ENCODE results near the gene TUFT1. TPM values are rescaled to one million over a fixed set of nuclear protein-coding genes. Genes with fewer than 3 reads are reported as not detected.
A peak's percentile ranks its signal among the peaks of the same experiment; 100 is the strongest.
"Not testable (repeated sequence)": the region's sequence is repeated elsewhere in the genome, so short reads cannot be mapped to it uniquely, and the experiment has no call there.

Gene TUFT1
- total and polyA plus RNA-seq, 5 donors, result 3.5 to 5.4 (median 4.1) TPM

DNA sequence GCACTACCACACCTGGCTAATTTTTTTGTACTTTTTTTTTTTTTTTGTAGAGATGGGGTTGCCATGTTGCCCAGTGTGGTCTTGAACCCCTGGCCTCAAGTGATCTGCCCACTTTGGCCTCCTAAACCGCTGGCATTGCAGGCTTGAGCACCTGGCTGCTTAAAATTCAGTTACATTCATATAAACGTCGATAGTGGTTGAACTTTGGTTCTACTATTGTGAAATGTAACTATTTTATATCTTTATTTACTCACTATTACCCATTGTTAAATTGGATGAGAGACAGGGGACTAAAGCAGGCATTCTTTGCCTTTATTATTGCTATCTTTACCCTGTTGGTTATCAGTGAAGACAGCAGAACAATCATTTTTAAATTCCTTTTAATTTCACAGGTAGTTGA lies 77.9 kb downstream of the TUFT1 start:
- no peaks in the 10 kb centered on the region for H3K27me3 ChIP-seq (ENCODE audit: control insufficient read depth, insufficient read depth)
- no peak overlapping the region for H3K27ac ChIP-seq (ENCODE audit: low read length)
- DNase-seq (no peak), ATAC-seq (no peak)
- peaks cover 5% of the 10 kb centered on the region for H3K4me1 ChIP-seq (ENCODE audit: control insufficient read depth, insufficient read depth, low read length)
- H3K4me3 ChIP-seq (ENCODE audit: low read length), result no peak overlapping the region
- no peaks in the 10 kb centered on the region for H3K9me3 ChIP-seq (ENCODE audit: control insufficient read depth, low read length)
- WGBS, result 86% methylated on average over 3 of the region's 3 CpGs
- intact Hi-C loops (cut with DNase I), result no loop called here

DNA sequence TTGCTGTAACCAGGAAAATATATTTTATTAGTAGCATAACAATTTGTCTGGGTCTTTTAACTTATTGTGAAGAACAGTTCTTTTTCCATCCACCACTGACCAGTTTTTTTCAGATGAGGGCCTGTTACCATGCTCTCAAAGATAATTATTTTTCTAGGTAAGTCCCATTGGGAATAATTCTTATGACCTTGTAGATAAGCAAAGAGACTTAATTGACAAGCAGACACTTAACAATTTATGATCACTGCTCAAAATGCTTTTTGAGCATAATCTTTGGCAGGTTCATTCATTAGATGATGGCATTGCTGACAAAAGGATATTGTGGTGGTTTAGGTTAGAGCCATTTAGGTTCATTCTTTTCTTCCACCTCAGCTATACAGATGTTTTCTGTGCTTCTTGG lies 78.4 kb downstream of the TUFT1 start:
- no peaks in the 10 kb centered on the region for H3K9me3 ChIP-seq (ENCODE audit: control insufficient read depth, low read length)
- no peak overlapping the region for H3K4me3 ChIP-seq (ENCODE audit: low read length)
- ATAC-seq (no peak), DNase-seq (no peak)
- H3K4me1 ChIP-seq (ENCODE audit: control insufficient read depth, insufficient read depth, low read length), result peaks cover 1% of the 10 kb centered on the region
- H3K27ac ChIP-seq (ENCODE audit: low read length), result no peak overlapping the region
- intact Hi-C loops (cut with DNase I), result no loop called here
- H3K27me3 ChIP-seq (ENCODE audit: control insufficient read depth, insufficient read depth), result no peaks in the 10 kb centered on the region

DNA sequence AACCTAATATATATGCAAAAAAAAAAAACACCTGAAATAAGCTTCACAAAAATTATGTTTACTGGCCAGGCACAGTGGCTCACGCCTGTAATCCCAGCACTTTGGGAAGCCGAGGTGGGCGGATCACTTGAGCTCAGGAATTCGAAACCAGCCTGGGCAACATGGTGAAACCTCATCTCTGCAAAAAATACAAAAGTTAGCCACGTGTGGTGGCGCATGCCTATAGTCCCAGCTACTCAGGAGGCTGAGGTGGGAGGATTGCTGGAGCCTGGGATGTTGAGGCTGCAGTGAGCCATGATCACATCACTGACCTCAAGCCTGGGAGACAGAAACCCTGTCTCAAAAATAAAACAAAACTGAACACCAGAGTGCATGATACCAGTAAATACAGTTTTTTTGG lies 78.9 kb downstream of the TUFT1 start:
- WGBS, result 89% methylated on average over 6 of the region's 6 CpGs

DNA sequence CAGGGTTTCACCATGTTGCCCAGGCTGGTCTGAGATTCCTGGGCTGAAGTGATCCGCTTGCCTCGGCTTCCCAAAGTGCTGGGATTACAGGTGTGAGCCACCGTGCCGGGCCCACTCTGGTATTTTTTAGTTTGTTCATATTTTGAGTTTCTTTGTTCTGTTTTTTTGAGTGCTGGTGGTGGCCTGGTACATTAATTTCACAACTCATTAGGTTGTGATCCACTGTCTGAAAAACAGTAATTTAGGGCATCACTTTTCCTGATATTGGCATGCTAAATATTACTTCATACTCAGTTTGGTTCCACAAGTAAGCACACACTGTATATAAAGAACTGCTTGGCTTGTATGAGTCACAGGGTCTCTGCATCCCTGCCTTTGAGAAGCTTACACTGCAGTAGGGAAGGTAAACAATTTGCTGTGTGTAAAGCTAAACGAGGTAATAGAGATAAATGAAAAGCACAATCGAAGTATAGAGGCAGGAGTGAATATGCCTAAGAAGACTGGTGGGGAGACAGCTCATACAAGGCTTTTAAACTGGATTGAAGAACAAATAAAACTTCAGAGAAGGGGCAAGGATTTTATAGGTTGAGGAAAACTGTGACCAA lies 79.5 kb downstream of the TUFT1 start:
- Histone ChIP-seq H3K27ac (ENCODE audit: low read length) (no peak overlapping the region), H3K27me3 (ENCODE audit: control insufficient read depth, insufficient read depth) (no peaks in the 10 kb centered on the region), H3K4me1 (ENCODE audit: control insufficient read depth, insufficient read depth, low read length) (no peaks in the 10 kb centered on the region), H3K9me3 (ENCODE audit: control insufficient read depth, low read length) (no peaks in the 10 kb centered on the region), H3K4me3 (ENCODE audit: low read length) (no peak overlapping the region)
- ATAC-seq (peak; percentile 39 to 59), DNase-seq (no peak)
- WGBS, result 81% methylated on average over 6 of the region's 6 CpGs
- intact Hi-C loops (cut with DNase I), result no loop called here

More for the DNA sequence above, 78.9 kb downstream of the TUFT1 start:
- ATAC-seq; H3K27me3 ChIP-seq (ENCODE audit: control insufficient read depth, insufficient read depth); H3K4me1 ChIP-seq (ENCODE audit: control insufficient read depth, insufficient read depth, low read length); H3K27ac ChIP-seq (ENCODE audit: low read length); H3K4me3 ChIP-seq (ENCODE audit: low read length); H3K9me3 ChIP-seq (ENCODE audit: control insufficient read depth, low read length); DNase-seq; intact Hi-C loops (cut with DNase I): not testable (repeated sequence)

DNA sequence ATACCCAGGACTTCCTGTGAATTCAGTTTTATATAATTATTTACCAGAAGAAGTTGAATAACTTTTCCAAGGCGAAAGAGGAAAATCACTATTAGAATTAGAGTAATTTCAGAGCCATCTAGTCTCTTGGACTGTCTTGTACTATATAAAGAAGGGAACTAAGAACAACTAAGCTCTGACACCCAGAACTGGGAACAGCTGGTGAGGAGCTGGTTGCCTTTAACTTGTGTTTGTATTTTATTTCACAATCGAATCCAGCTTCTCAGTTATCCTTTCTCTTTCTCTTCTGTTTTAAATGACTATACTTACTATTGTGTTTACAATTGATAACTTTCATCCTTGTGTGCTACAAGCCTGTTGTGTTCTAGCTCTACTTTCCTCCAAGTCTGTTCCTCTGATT lies 80.2 kb downstream of the TUFT1 start:
- ATAC-seq (peak; percentile 67 to 75), DNase-seq (no peak)
- intact Hi-C loops (cut with DNase I), result no loop called here
- H3K27me3 ChIP-seq (ENCODE audit: control insufficient read depth, insufficient read depth), result no peaks in the 10 kb centered on the region
- no peak overlapping the region for H3K4me3 ChIP-seq (ENCODE audit: low read length)
- H3K27ac ChIP-seq (ENCODE audit: low read length), result no peak overlapping the region
- H3K4me1 ChIP-seq (ENCODE audit: control insufficient read depth, insufficient read depth, low read length), result no peaks in the 10 kb centered on the region
- WGBS, result 51% methylated on average over 2 of the region's 2 CpGs
- H3K9me3 ChIP-seq (ENCODE audit: control insufficient read depth, low read length), result no peaks in the 10 kb centered on the region

DNA sequence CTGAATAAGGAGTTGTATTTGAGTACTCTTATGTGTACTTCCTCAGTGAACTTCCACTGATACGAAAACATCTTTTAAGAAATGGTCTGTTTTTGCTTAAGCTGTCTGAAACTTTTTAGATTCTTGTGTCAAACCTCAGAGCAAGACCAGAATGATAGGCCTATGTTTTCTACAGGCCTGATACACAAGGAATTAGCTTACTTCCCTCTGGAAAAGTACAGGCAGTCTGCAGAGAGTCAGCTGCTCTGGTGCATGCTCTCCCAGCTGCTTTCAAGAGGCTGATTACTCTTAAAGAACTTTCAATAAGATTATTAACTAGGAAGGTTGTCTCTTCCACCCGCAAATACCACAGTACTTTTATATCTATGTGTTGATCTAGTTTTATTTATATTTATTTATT lies 81.2 kb downstream of the TUFT1 start:
- intact Hi-C loops (cut with DNase I), result no loop called here
- ATAC-seq (peak in 1 of 2 donors; percentile 55), DNase-seq (no peak)
- Histone ChIP-seq H3K27ac (ENCODE audit: low read length) (no peak overlapping the region), H3K27me3 (ENCODE audit: control insufficient read depth, insufficient read depth) (no peaks in the 10 kb centered on the region), H3K9me3 (ENCODE audit: control insufficient read depth, low read length) (no peaks in the 10 kb centered on the region), H3K4me1 (ENCODE audit: control insufficient read depth, insufficient read depth, low read length) (no peaks in the 10 kb centered on the region), H3K4me3 (ENCODE audit: low read length) (no peak overlapping the region)
- 51% methylated on average over 2 of the region's 2 CpGs for WGBS

DNA sequence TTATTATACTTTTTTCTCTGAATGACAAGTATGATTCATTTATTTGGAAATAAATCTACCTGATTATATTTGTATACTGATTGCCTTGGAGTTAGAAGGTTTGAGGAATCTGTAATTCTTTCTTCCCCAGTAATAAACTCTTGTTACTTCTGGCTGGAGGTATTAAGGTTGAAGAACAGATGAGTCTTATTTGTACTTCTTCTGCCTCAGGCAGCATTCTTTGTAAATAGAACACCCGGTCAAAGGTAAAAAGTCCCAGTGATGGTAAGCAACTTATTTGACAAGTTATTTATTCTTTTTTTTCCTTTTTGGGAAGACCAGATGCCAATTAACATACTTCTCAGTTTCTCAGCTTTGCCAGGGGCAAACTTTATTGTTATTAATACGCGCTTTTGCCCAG lies 84.7 kb downstream of the TUFT1 start:
- H3K27ac ChIP-seq (ENCODE audit: low read length), result no peak overlapping the region

DNA sequence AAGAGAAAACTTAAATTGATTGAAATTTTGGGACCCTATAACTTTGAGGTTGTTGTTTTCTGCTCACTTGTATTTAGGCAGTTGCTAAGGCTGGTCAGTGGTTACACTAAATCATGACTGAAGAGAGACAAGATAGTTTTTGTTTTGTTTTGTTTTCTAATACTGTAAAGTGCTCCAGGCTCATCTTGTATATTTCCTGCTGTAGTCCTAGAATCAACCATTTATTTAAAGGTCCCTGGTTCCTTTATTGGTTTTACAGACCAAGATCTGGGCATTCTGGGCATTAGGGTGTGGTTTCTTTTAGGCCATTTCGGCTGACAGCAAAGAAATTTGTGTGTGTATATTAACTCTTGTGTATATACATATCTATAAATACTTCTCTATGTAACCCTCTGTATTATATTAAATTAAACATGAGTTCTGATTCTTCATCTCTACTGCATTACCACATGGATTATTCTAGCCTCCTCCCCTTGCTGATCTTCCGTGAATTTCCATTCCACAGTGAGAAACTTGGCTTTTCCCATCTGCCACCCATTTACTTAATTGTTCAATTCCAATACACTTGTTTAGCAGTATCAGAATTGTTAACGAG lies 86.7 kb downstream of the TUFT1 start:
- Histone ChIP-seq H3K27me3 (ENCODE audit: control insufficient read depth, insufficient read depth) (no peaks in the 10 kb centered on the region), H3K4me1 (ENCODE audit: control insufficient read depth, insufficient read depth, low read length) (no peaks in the 10 kb centered on the region), H3K9me3 (ENCODE audit: control insufficient read depth, low read length) (no peaks in the 10 kb centered on the region), H3K27ac (ENCODE audit: low read length) (no peak overlapping the region), H3K4me3 (ENCODE audit: low read length) (no peak overlapping the region)
- ATAC-seq, result no peak
- intact Hi-C loops (cut with DNase I), result no loop called here
- DNase-seq, result no peak
- 90% methylated on average over 3 of the region's 3 CpGs for WGBS

More for the DNA sequence above, 84.7 kb downstream of the TUFT1 start:
- DNase-seq (no peak), ATAC-seq (no peak)
- Histone ChIP-seq H3K4me1 (ENCODE audit: control insufficient read depth, insufficient read depth, low read length) (no peaks in the 10 kb centered on the region), H3K4me3 (ENCODE audit: low read length) (no peak overlapping the region), H3K9me3 (ENCODE audit: control insufficient read depth, low read length) (no peaks in the 10 kb centered on the region), H3K27me3 (ENCODE audit: control insufficient read depth, insufficient read depth) (no peaks in the 10 kb centered on the region)
- intact Hi-C loops (cut with DNase I), result no loop called here
- WGBS, result 97% methylated on average over 3 of the region's 3 CpGs

DNA sequence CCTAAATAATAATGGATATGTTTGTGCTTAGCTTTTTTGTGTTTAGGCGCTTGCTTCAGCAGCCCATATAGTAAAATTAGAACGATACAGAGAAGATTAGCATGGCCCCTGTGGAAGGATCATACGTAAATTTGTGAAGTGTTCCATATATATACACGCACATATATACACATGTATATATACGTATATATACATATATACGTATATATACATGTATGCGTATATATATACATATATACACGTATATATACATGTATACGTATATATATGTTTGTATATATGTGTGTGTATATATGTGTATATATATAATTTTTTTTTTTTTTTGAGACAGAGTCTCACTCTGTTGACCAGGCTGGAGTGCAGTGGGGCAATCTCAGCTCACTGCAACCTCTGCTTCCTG lies 89.2 kb downstream of the TUFT1 start:
- Histone ChIP-seq H3K9me3 (ENCODE audit: control insufficient read depth, low read length) (no peaks in the 10 kb centered on the region), H3K27ac (ENCODE audit: low read length) (no peak overlapping the region), H3K27me3 (ENCODE audit: control insufficient read depth, insufficient read depth) (no peaks in the 10 kb centered on the region), H3K4me1 (ENCODE audit: control insufficient read depth, insufficient read depth, low read length) (no peaks in the 10 kb centered on the region), H3K4me3 (ENCODE audit: low read length) (no peak overlapping the region)
- intact Hi-C loops (cut with DNase I), result no loop called here
- no peak for ATAC-seq
- DNase-seq, result no peak
- WGBS, result 83% methylated on average over 9 of the region's 9 CpGs

Small RNAs within 50 kb of the gene (microRNA-seq; reads per million reads assigned to microRNA genes)
- gene MIR554, result 0 reads per million in 2 donors

Other genes starting within 250 kb of the TUFT1 start
- 10 to 100 TPM; 45.5 to 62.0 (median 52.0) TPM for gene PI4KB, start 212.9 kb upstream of the TUFT1 start, total RNA-seq
- gene PI4KB, start 212.9 kb upstream of the TUFT1 start, polyA plus RNA-seq, result 31.0 TPM
- 10 to 100 TPM; 20.3 to 23.1 (median 21.6) TPM for gene RFX5, start 193.1 kb upstream of the TUFT1 start, total RNA-seq
- 13.7 TPM for gene RFX5, start 193.1 kb upstream of the TUFT1 start, polyA plus RNA-seq
- 10 to 100 TPM; 31.1 to 65.9 (median 58.5) TPM for gene SELENBP1, start 167.6 kb upstream of the TUFT1 start, total RNA-seq
- gene SELENBP1, start 167.6 kb upstream of the TUFT1 start, polyA plus RNA-seq, result 48.5 TPM
- gene PSMB4, start 140.7 kb upstream of the TUFT1 start, total RNA-seq, result 100 to 1,000 TPM; 171 to 204 (median 188) TPM
- gene PSMB4, start 140.7 kb upstream of the TUFT1 start, polyA plus RNA-seq, result 344 TPM
- gene POGZ, start 80.8 kb upstream of the TUFT1 start, total RNA-seq, result 10 to 100 TPM; 50.4 to 60.4 (median 52.2) TPM
- gene POGZ, start 80.8 kb upstream of the TUFT1 start, polyA plus RNA-seq, result 21.8 TPM
- gene CGN, start 28.9 kb upstream of the TUFT1 start, total RNA-seq, result under 1 TPM; 0.32 to 0.77 (median 0.62) TPM
- 0.18 TPM for gene CGN, start 28.9 kb upstream of the TUFT1 start, polyA plus RNA-seq
- gene SNX27, start 71.7 kb downstream of the TUFT1 start, total RNA-seq, result 10 to 100 TPM; 34.1 to 36.5 (median 35.5) TPM
- 13.7 TPM for gene SNX27, start 71.7 kb downstream of the TUFT1 start, polyA plus RNA-seq
- gene CELF3, start 176.5 kb downstream of the TUFT1 start, total RNA-seq, result under 1 TPM in 1 of 4 donors, not detected in 3; 0.19 TPM
- gene CELF3, start 176.5 kb downstream of the TUFT1 start, polyA plus RNA-seq, result 0.18 TPM
- gene RIIAD1, start 181.2 kb downstream of the TUFT1 start, total RNA-seq, result 10 to 100 TPM in 1 of 4 donors, 1 to 10 TPM in 3; 6.0 to 19.3 (median 7.7) TPM
- gene RIIAD1, start 181.2 kb downstream of the TUFT1 start, polyA plus RNA-seq, result 11.8 TPM
- gene MRPL9, start 223.2 kb downstream of the TUFT1 start, total RNA-seq, result 10 to 100 TPM; 36.7 to 51.8 (median 41.0) TPM
- gene MRPL9, start 223.2 kb downstream of the TUFT1 start, polyA plus RNA-seq, result 40.0 TPM

Measured in right cardiac atrium (tissue), 5 donors.